Bronchial epithelial cell (primary cell): Measurements from ENCODE around the gene TSPAN2. TPM values are rescaled to one million over a fixed set of nuclear protein-coding genes. Genes with fewer than 3 reads are reported as not detected.

Experiments
- DNase-seq: peaks from one replicate; pipeline ENCODE4 v3.0.0-alpha.2; 2010; ENCODE audit warnings: low read depth
- FAIRE-seq: peaks from 2 replicates; lab custom pipeline; 2011; peaks lifted over from hg19 to GRCh38; lab: Jason Lieb, UNC
- H3K27me3 ChIP-seq: 2 replicates; pipeline ENCODE4 v1.5.1; 2011; ENCODE audit warnings: low read length; ENCODE audit not compliant: control insufficient read depth, insufficient read depth
- H3K36me3 ChIP-seq: 2 replicates; pipeline ENCODE4 v1.5.1; 2011; ENCODE audit warnings: low read length; ENCODE audit not compliant: control insufficient read depth, insufficient read depth
- H3K4me3 ChIP-seq: 2 replicates; pipeline ENCODE4 v1.5.1; 2011; ENCODE audit warnings: mild to moderate bottlenecking, low read depth, low read length, control low read depth
- CTCF ChIP-seq: IDR thresholded peaks from 2 replicates; pipeline ENCODE4 v1.5.1; 2011; ENCODE audit warnings: mild to moderate bottlenecking, moderate library complexity, low read length, control low read depth, inconsistent platforms; ENCODE audit not compliant: insufficient read depth, severe bottlenecking
- total RNA-seq: library from RNA; depleted of rRNA; stranded (reverse); fragments of >200 nt; gene quantifications from 2 replicates; pipeline ENCODE4 v1.2.1, GENCODE V29; 2014

TSPAN2 gene
- total RNA-seq, 1 donor from 2014 or later: 0.26 TPM

GRCh38 chr1:115098979-115099692 lies 9.8 kb upstream of the TSPAN2 start:
- TF ChIP-seq CTCF: no peak
- Histone ChIP-seq H3K36me3 (no peaks in the 10 kb centered on the region), H3K4me3 (peak overlapping the region; percentile 17), H3K27me3 (no peaks in the 10 kb centered on the region)
- DNase-seq (peak; percentile 70), FAIRE-seq (no peak)

- TF ChIP-seq CTCF: no peak
- H3K36me3 ChIP-seq: no peaks in the 10 kb centered on the region
- no peak for FAIRE-seq
- H3K4me3 ChIP-seq: no peak overlapping the region
- no peaks in the 10 kb centered on the region for H3K27me3 ChIP-seq
- no peak for DNase-seq
Observed at GRCh38 chr1:115092175-115092574, 2.9 kb upstream of the TSPAN2 start.

GRCh38 chr1:115091572-115091971 lies 2.3 kb upstream of the TSPAN2 start:
- FAIRE-seq: no peak
- TF ChIP-seq CTCF: no peak

GRCh38 chr1:115090956-115091355 lies 1.7 kb upstream of the TSPAN2 start:
- Histone ChIP-seq H3K36me3 (no peaks in the 10 kb centered on the region), H3K4me3 (no peak overlapping the region), H3K27me3 (no peaks in the 10 kb centered on the region)
- FAIRE-seq (no peak), DNase-seq (no peak)
- no peak for TF ChIP-seq CTCF

More at GRCh38 chr1:115091572-115091971, 2.3 kb upstream of the TSPAN2 start:
- DNase-seq: no peak
- no peaks in the 10 kb centered on the region for H3K27me3 ChIP-seq
- no peaks in the 10 kb centered on the region for H3K36me3 ChIP-seq
- no peak overlapping the region for H3K4me3 ChIP-seq

GRCh38 chr1:115090540-115090939 lies 1.2 kb upstream of the TSPAN2 start:
- H3K27me3 ChIP-seq: no peaks in the 10 kb centered on the region
- no peak for DNase-seq
- FAIRE-seq: no peak
- no peak overlapping the region for H3K4me3 ChIP-seq
- TF ChIP-seq CTCF: no peak
- no peaks in the 10 kb centered on the region for H3K36me3 ChIP-seq

- Histone ChIP-seq H3K27me3 (no peaks in the 10 kb centered on the region), H3K36me3 (no peaks in the 10 kb centered on the region), H3K4me3 (no peak overlapping the region)
- DNase-seq (no peak), FAIRE-seq (no peak)
- TF ChIP-seq CTCF: no peak
Observed at GRCh38 chr1:115090186-115090490, 835 bp upstream of the TSPAN2 start.
